SK-N-SH (cell line): ENCODE measurements around the gene URAD. TPM values are rescaled to one million over a fixed set of nuclear protein-coding genes. Genes with fewer than 3 reads are reported as not detected.
A peak's percentile ranks its signal among the peaks of the same experiment; 100 is the strongest.

Experiments used
- CTCF ChIA-PET: fragments of 300-600, 350-600 bp; formaldehyde crosslinking; extraction: SDS; loops from one replicate; lab custom pipeline; 2021; lab: Yijun Ruan, JAX
- POLR2A ChIA-PET: fragments of 350-600 bp; sonication (Branson Sonifier 250); formaldehyde crosslinking; extraction: SDS; loops from one replicate; lab custom pipeline; 2020; ENCODE audit warnings: antibody characterized with exemption, inconsistent platforms; lab: Yijun Ruan, JAX
- DNase-seq: peaks from one replicate; pipeline ENCODE4 v3.0.0; 2012
- H2AFZ ChIP-seq: fragments of 200-600 bp; sonication (generic); 2 replicates; pipeline ENCODE4 v1.8.1; 2016; ENCODE audit warnings: antibody characterized with exemption, mild to moderate bottlenecking, low read depth
- H3F3A ChIP-seq: fragments of 200-600 bp; sonication (generic); replicated peaks from 2 replicates; pipeline ENCODE3; 2016; ENCODE audit warnings: antibody characterized with exemption, mild to moderate bottlenecking; ENCODE audit not compliant: insufficient read depth
- H3K27ac ChIP-seq, 2 experiments: fragments of 200-500 bp in 1 of 2; fragments of 200-600 bp in 1 of 2; sonication (Bioruptor generic) in 1 of 2; sonication (generic), shearing (Covaris generic) in 1 of 2; 2 replicates each; pipeline versions ENCODE4 v1.5.1 to v1.6.1; 2014 to 2016; ENCODE audit warnings: low read depth in 2 of 2, inconsistent platforms in 1 of 2, low read length in 1 of 2, mild to moderate bottlenecking in 1 of 2, mixed read lengths in 1 of 2
- H3K27me3 ChIP-seq: fragments of 200-600 bp; sonication (generic), shearing (Covaris generic); 2 replicates; pipeline ENCODE4 v1.6.1; 2016; ENCODE audit warnings: mixed run types; ENCODE audit not compliant: insufficient read depth
- H3K36me3 ChIP-seq, 2 experiments: fragments of 200-500 bp in 1 of 2; fragments of 200-600 bp in 1 of 2; sonication (Bioruptor generic) in 1 of 2; sonication (generic) in 1 of 2; replicated peaks in 1 of 2; 2 replicates each; pipeline versions ENCODE3 to v1.5.1; 2014 to 2016; ENCODE audit warnings: low read length in 1 of 2, mild to moderate bottlenecking in 1 of 2; ENCODE audit not compliant: insufficient read depth in 2 of 2, control insufficient read depth in 1 of 2
- H3K4me1 ChIP-seq, 2 experiments: fragments of 200-500 bp in 1 of 2; fragments of 200-600 bp in 1 of 2; sonication (Bioruptor generic) in 1 of 2; sonication (generic), shearing (Covaris generic) in 1 of 2; 2 replicates each; pipeline versions ENCODE4 v1.5.1 to v1.6.1; 2014 to 2016; ENCODE audit warnings: low read depth in 1 of 2, low read length in 1 of 2, mixed run types in 1 of 2; ENCODE audit not compliant: insufficient read depth in 2 of 2, control insufficient read depth in 1 of 2
- H3K4me2 ChIP-seq: fragments of 200-600 bp; sonication (generic), shearing (Covaris generic); 2 replicates; pipeline ENCODE4 v1.6.1; 2017; ENCODE audit warnings: mixed run types
- H3K4me3 ChIP-seq, 2 experiments: fragments of 200-500 bp in 1 of 2; fragments of 200-600 bp in 1 of 2; sonication (Bioruptor generic) in 1 of 2; sonication (generic), shearing (Covaris generic) in 1 of 2; 2 replicates each; pipeline versions ENCODE4 v1.5.1 to v1.8.1; 2014 to 2016; ENCODE audit warnings: low read depth in 2 of 2, inconsistent platforms in 1 of 2, low read length in 1 of 2, mild to moderate bottlenecking in 1 of 2, mixed read lengths in 1 of 2, moderate library complexity in 1 of 2
- H3K79me2 ChIP-seq: fragments of 200-600 bp; sonication (generic); 2 replicates; pipeline ENCODE4 v1.8.1; 2017; ENCODE audit warnings: mild to moderate bottlenecking; ENCODE audit not compliant: insufficient read depth
- H3K9ac ChIP-seq: fragments of 200-600 bp; sonication (generic); 2 replicates; pipeline ENCODE4 v1.6.1; 2017; ENCODE audit warnings: mixed run types
- H3K9me2 ChIP-seq: fragments of 200-600 bp; sonication (generic); 2 replicates; pipeline ENCODE4 v1.6.1; 2017; ENCODE audit warnings: mixed run types
- H3K9me3 ChIP-seq: fragments of 200-600 bp; sonication (generic); 2 replicates; pipeline ENCODE4 v1.6.1; 2017; ENCODE audit warnings: mixed run types, mild to moderate bottlenecking, moderate library complexity
- H4K20me1 ChIP-seq: fragments of 200-600 bp; sonication (generic); 2 replicates; pipeline ENCODE4 v1.6.1; 2017; ENCODE audit warnings: mild to moderate bottlenecking, mixed run types; ENCODE audit not compliant: insufficient read depth
- ELF1 ChIP-seq: IDR thresholded peaks from 2 replicates; pipeline ENCODE4 v1.4.0; 2012
- EP300 ChIP-seq, 2 experiments: IDR thresholded peaks; 2 replicates each; pipeline versions ENCODE4 v1.4.0 to v1.6.1; 2012; ENCODE audit warnings: borderline replicate concordance in 1 of 2, low read depth in 1 of 2, low read length in 1 of 2
- MEF2A ChIP-seq: IDR thresholded peaks from 2 replicates; pipeline ENCODE4 v1.4.0; 2012; ENCODE audit warnings: low read depth, borderline replicate concordance
- NRF1 ChIP-seq: IDR thresholded peaks from 2 replicates; pipeline ENCODE4 v1.6.1; 2012; ENCODE audit warnings: low read depth, mild to moderate bottlenecking, low read length
- RCOR1 ChIP-seq: fragments of 150-350 bp; IDR thresholded peaks from 2 replicates; pipeline ENCODE4 v1.6.1; 2017; ENCODE audit warnings: antibody characterized with exemption, low read length
- SIN3A ChIP-seq: IDR thresholded peaks from 2 replicates; pipeline ENCODE4 v1.6.1; 2012; ENCODE audit warnings: low read depth, mild to moderate bottlenecking, low read length, moderate library complexity, borderline replicate concordance
- TAF1 ChIP-seq: IDR thresholded peaks from 2 replicates; pipeline ENCODE4 v1.6.1; 2012; ENCODE audit warnings: low read depth, mild to moderate bottlenecking, low read length, moderate library complexity, borderline replicate concordance
- YY1 ChIP-seq: IDR thresholded peaks from 2 replicates; pipeline ENCODE4 v1.4.0; 2012; ENCODE audit warnings: low read depth, mild to moderate bottlenecking
- WGBS: methylation state at CpG from one replicate; pipeline ENCODE4 v1.1.6; 2017; ENCODE audit warnings: low lambda C conversion rate; 5-methylcytosine and 5-hydroxymethylcytosine counted together
- polyA plus RNA-seq, 3 experiments: library from polyadenylated mRNA; depleted of rRNA; stranded (reverse); fragments of >200 nt; gene quantifications; 2 replicates each; pipeline ENCODE4 v1.2.3, GENCODE V29; 2012
- TF ChIP-seq, protein P1 (sequence below): fragments of 150-350 bp; IDR thresholded peaks from 2 replicates; pipeline ENCODE4 v1.6.1; 2016; ENCODE audit warnings: mild to moderate bottlenecking, low read depth, low read length
- TF ChIP-seq, protein P2 (sequence below): IDR thresholded peaks from 2 replicates; pipeline ENCODE4 v1.4.0; 2012; ENCODE audit warnings: low read depth, borderline replicate concordance
- TF ChIP-seq, protein P3 (sequence below): IDR thresholded peaks from 2 replicates; pipeline ENCODE4; 2012

URAD gene
- polyA plus RNA-seq, 1 of the 3 experiments (the other 2 are of a cell fraction), result not detected

DNA sequence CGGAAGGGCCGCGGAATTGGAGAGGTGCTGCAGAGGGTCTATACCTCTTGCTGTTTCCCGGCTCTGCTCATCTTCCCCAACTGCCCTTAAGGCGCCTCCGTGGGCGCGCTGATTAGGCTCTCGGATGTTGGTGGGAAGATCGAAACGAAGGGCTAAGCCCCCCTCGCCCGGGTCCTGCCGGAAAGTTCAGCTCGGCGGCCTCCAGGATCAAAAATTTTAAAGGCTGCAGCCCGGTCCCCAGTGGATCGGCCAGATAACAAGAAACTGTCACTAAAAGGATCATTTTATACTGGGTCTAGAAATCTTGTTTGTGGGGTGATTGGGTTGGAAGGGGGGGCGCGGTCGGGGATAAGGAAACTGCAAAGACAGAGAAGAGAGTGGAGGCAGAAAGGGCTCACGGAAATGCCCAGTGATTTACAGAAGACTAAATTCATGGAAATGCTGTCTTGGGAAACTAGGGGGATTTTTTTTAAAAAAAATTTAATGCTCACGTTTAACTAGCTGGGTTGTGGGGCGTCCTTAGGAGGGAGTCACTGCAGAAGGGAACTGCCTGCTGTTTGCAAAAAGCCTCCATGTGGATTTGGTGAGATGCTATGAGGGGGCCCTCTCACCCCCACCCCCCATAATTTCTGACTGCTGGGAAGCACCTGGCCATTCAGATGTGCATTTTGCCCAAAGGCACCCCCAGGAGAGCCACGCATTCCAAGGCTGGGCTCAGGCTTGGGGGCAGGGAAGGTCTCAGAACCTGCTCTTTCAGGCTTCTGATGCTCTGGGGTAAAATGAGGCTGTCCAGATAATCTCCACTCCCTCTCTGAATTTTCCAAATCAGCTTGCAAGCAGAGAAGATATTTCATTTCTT is 27.0 kb downstream of the URAD start:
- H3K27me3 ChIP-seq, result peaks cover 67% of the 10 kb centered on the region
- POLR2A ChIA-PET, result no interaction called here

More for the DNA sequence above, 27.0 kb downstream of the URAD start:
- TF ChIP-seq, protein P1, sequence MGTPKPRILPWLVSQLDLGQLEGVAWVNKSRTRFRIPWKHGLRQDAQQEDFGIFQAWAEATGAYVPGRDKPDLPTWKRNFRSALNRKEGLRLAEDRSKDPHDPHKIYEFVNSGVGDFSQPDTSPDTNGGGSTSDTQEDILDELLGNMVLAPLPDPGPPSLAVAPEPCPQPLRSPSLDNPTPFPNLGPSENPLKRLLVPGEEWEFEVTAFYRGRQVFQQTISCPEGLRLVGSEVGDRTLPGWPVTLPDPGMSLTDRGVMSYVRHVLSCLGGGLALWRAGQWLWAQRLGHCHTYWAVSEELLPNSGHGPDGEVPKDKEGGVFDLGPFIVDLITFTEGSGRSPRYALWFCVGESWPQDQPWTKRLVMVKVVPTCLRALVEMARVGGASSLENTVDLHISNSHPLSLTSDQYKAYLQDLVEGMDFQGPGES, result no peak
- TF ChIP-seq YY1, result no peak
- no peak for TF ChIP-seq SIN3A
- TF ChIP-seq RCOR1, result no peak
- TF ChIP-seq TAF1, result no peak
- TF ChIP-seq, protein P2, sequence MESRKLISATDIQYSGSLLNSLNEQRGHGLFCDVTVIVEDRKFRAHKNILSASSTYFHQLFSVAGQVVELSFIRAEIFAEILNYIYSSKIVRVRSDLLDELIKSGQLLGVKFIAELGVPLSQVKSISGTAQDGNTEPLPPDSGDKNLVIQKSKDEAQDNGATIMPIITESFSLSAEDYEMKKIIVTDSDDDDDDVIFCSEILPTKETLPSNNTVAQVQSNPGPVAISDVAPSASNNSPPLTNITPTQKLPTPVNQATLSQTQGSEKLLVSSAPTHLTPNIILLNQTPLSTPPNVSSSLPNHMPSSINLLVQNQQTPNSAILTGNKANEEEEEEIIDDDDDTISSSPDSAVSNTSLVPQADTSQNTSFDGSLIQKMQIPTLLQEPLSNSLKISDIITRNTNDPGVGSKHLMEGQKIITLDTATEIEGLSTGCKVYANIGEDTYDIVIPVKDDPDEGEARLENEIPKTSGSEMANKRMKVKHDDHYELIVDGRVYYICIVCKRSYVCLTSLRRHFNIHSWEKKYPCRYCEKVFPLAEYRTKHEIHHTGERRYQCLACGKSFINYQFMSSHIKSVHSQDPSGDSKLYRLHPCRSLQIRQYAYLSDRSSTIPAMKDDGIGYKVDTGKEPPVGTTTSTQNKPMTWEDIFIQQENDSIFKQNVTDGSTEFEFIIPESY, result no peak
- no peak for TF ChIP-seq ELF1
- TF ChIP-seq MEF2A, result no peak
- no peak for TF ChIP-seq EP300 (IDR thresholded peaks at IDR 0.05; ENCODE audit: borderline replicate concordance in 1 of 2, low read depth in 1 of 2, low read length in 1 of 2)
- TF ChIP-seq, protein P3, sequence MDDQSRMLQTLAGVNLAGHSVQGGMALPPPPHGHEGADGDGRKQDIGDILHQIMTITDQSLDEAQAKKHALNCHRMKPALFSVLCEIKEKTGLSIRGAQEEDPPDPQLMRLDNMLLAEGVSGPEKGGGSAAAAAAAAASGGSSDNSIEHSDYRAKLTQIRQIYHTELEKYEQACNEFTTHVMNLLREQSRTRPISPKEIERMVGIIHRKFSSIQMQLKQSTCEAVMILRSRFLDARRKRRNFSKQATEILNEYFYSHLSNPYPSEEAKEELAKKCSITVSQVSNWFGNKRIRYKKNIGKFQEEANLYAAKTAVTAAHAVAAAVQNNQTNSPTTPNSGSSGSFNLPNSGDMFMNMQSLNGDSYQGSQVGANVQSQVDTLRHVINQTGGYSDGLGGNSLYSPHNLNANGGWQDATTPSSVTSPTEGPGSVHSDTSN, result no peak
- TF ChIP-seq NRF1, result no peak
- CTCF ChIA-PET, result interaction anchor here (0.6 to 3.5 kb wide), 6 partner anchors 7 to 607 kb away, joined by 3 to 11 read pairs (median 6); no protein-coding TSS in a partner anchor
- Histone ChIP-seq H3K4me3 (no peak overlapping the region; a peak in 1 of 4 replicates), H3K79me2 (no peaks in the 10 kb centered on the region), H3F3A (no peaks in the 10 kb centered on the region), H3K4me2 (peak overlapping the region; percentile 60; the same call in 1 of the 2 replicates), H2AFZ (no peak overlapping the region), H3K9ac (no peak overlapping the region), H3K9me2 (no peaks in the 10 kb centered on the region), H3K9me3 (no peaks in the 10 kb centered on the region), H4K20me1 (no peaks in the 10 kb centered on the region), H3K27ac (no peak overlapping the region), H3K36me3 (no peaks in the 10 kb centered on the region), H3K4me1 (no peaks in the 10 kb centered on the region)
- DNase-seq, result peak; percentile 17
- WGBS, result 23% methylated on average over 19 of the region's 25 CpGs
